ENCODE data around the gene SP110. TPM values are rescaled to one million over a fixed set of nuclear protein-coding genes. Genes with fewer than 3 reads are reported as not detected.

Gene SP110
- total and polyA plus RNA-seq, 4 experiments from 2014 or later, result 49.8 to 123 (median 103) TPM

GRCh38 chr2:230205034-230205433 lies 14.8 kb downstream of the SP110 start:
- no peaks in the 10 kb centered on the region for H3K27me3 Mint-ChIP-seq
- H3K27ac ChIP-seq (ENCODE audit: low read depth, low read length), result no peak overlapping the region
- no peaks in the 10 kb centered on the region for H3K9me3 Mint-ChIP-seq
- H3K4me1 Mint-ChIP-seq, result peaks cover 17 to 22% (median 21%) of the 10 kb centered on the region in 4 donors
- no peaks in the 10 kb centered on the region for H3K9me3 ChIP-seq (ENCODE audit: control insufficient read depth in 1 of 2, low read length in 2 of 2)
- POLR2A ChIA-PET (ENCODE audit: partially characterized antibody), result no interaction called here
- peaks cover 81% of the 10 kb centered on the region for H3K36me3 ChIP-seq (ENCODE audit: insufficient read depth, low read length)
- CTCF ChIA-PET (ENCODE audit: partially characterized antibody), result interaction anchor here (0.9 to 2.0 kb wide), 2 partner anchors 138 to 406 kb away, joined by 3 to 4 read pairs; no protein-coding TSS in a partner anchor
- no peaks in the 10 kb centered on the region for H3K27me3 ChIP-seq (ENCODE audit: insufficient read depth, low read length)
- peak overlapping the region; percentile 3 to 86 (median 69) for H3K27ac Mint-ChIP-seq
- intact Hi-C loops (cut with micrococcal nuclease), result no loop called here
- peak overlapping the region in 1 of 8 donors; percentile 63 for H3K4me3 Mint-ChIP-seq
- H3K4me1 ChIP-seq (ENCODE audit: insufficient read depth, low read length), result peaks cover 19% of the 10 kb centered on the region
- no peak for DNase-seq
- no peak overlapping the region for H3K4me3 ChIP-seq (ENCODE audit: low read length in 2 of 2)
- H3K36me3 Mint-ChIP-seq, result peaks cover 56 to 61% of the 10 kb centered on the region in 2 donors

- DNase-seq, result peak in 4 of 5 donors; percentile 32 to 50 (median 35)
- intact Hi-C loops (cut with micrococcal nuclease), result loop anchor here (1.0 kb wide), 1 partner anchor 408 kb away; no protein-coding TSS in a partner anchor
- H3K27ac Mint-ChIP-seq, result peak overlapping the region; percentile 48 to 95 (median 67)
- peak overlapping the region in 6 of 8 donors; percentile 1 to 63 (median 25) for H3K4me3 Mint-ChIP-seq
- Histone ChIP-seq H3K27me3 (ENCODE audit: insufficient read depth, low read length) (no peaks in the 10 kb centered on the region), H3K4me1 (ENCODE audit: insufficient read depth, low read length) (peaks cover 7% of the 10 kb centered on the region), H3K36me3 (ENCODE audit: insufficient read depth, low read length) (peaks cover 79% of the 10 kb centered on the region), H3K27ac (ENCODE audit: low read depth, low read length) (no peak overlapping the region), H3K4me3 (ENCODE audit: low read length in 2 of 2) (no peak overlapping the region), H3K9me3 (ENCODE audit: control insufficient read depth in 1 of 2, low read length in 2 of 2) (no peaks in the 10 kb centered on the region)
- ChIA-PET POLR2A (ENCODE audit: partially characterized antibody) (interaction anchor here (1.1 to 1.9 kb wide), 3 partner anchors 17 to 406 kb away, joined by 3 to 4 read pairs (median 4); partner anchors contain the start of genes SP110 and SP140), CTCF (ENCODE audit: partially characterized antibody) (interaction anchor here (0.9 to 2.6 kb wide), 22 partner anchors 9 to 596 kb away, joined by 3 to 11 read pairs (median 4); partner anchors contain the start of genes SP140 and SP140L)
- H3K27me3 Mint-ChIP-seq, result no peaks in the 10 kb centered on the region
- peaks cover 17 to 22% (median 21%) of the 10 kb centered on the region in 4 donors for H3K4me1 Mint-ChIP-seq
- peaks cover 71 to 78% of the 10 kb centered on the region in 2 donors for H3K36me3 Mint-ChIP-seq
- H3K9me3 Mint-ChIP-seq, result no peaks in the 10 kb centered on the region
Observed at GRCh38 chr2:230203110-230203676, 16.6 kb downstream of the SP110 start.

GRCh38 chr2:230202430-230203109 lies 17.2 kb downstream of the SP110 start:
- peak in 4 of 5 donors; percentile 30 to 38 (median 33) for DNase-seq

GRCh38 chr2:230184727-230185578 lies 34.8 kb downstream of the SP110 start:
- no peak overlapping the region for H3K27ac ChIP-seq (ENCODE audit: low read depth, low read length)
- Mint-ChIP-seq H3K36me3 (peaks cover 81 to 83% of the 10 kb centered on the region in 2 donors), H3K4me3 (no peak overlapping the region), H3K27ac (peak overlapping the region in 4 of 7 donors; percentile 9 to 71 (median 54)), H3K27me3 (no peaks in the 10 kb centered on the region), H3K4me1 (peaks cover 0 to 4% (median 3%) of the 10 kb centered on the region in 4 donors), H3K9me3 (no peaks in the 10 kb centered on the region)
- ChIA-PET POLR2A (ENCODE audit: partially characterized antibody) (no interaction called here), CTCF (ENCODE audit: partially characterized antibody) (no interaction called here)
- peaks cover 36% of the 10 kb centered on the region for H3K36me3 ChIP-seq (ENCODE audit: insufficient read depth, low read length)
- no peak for DNase-seq
- H3K4me1 ChIP-seq (ENCODE audit: insufficient read depth, low read length), result no peaks in the 10 kb centered on the region
- H3K9me3 ChIP-seq (ENCODE audit: control insufficient read depth in 1 of 2, low read length in 2 of 2), result no peaks in the 10 kb centered on the region
- no peaks in the 10 kb centered on the region for H3K27me3 ChIP-seq (ENCODE audit: insufficient read depth, low read length)
- intact Hi-C loops (cut with micrococcal nuclease), result no loop called here
- H3K4me3 ChIP-seq (ENCODE audit: low read length in 2 of 2), result no peak overlapping the region

More at GRCh38 chr2:230202430-230203109, 17.2 kb downstream of the SP110 start:
- intact Hi-C loops (cut with micrococcal nuclease), result loop anchor here (1.0 kb wide), 1 partner anchor 409 kb away; no protein-coding TSS in a partner anchor
- Histone ChIP-seq H3K4me1 (ENCODE audit: insufficient read depth, low read length) (peaks cover 7% of the 10 kb centered on the region), H3K27me3 (ENCODE audit: insufficient read depth, low read length) (no peaks in the 10 kb centered on the region), H3K4me3 (ENCODE audit: low read length in 2 of 2) (no peak overlapping the region), H3K36me3 (ENCODE audit: insufficient read depth, low read length) (peaks cover 77% of the 10 kb centered on the region), H3K27ac (ENCODE audit: low read depth, low read length) (no peak overlapping the region), H3K9me3 (ENCODE audit: control insufficient read depth in 1 of 2, low read length in 2 of 2) (no peaks in the 10 kb centered on the region)
- POLR2A ChIA-PET (ENCODE audit: partially characterized antibody), result interaction anchor here (1.4 to 1.9 kb wide), 2 partner anchors 23 to 407 kb away, joined by 3 to 4 read pairs; partner anchors contain the start of gene SP140
- peak overlapping the region; percentile 51 to 95 (median 79) for H3K27ac Mint-ChIP-seq
- H3K4me3 Mint-ChIP-seq, result peak overlapping the region in 2 of 8 donors; percentile 1 to 33
- CTCF ChIA-PET (ENCODE audit: partially characterized antibody), result interaction anchor here (0.6 to 2.6 kb wide), 25 partner anchors 10 to 596 kb away, joined by 3 to 11 read pairs (median 4); partner anchors contain the start of genes SP110, SP140 and SP140L
- peaks cover 76 to 83% of the 10 kb centered on the region in 2 donors for H3K36me3 Mint-ChIP-seq
- peaks cover 17 to 22% (median 21%) of the 10 kb centered on the region in 4 donors for H3K4me1 Mint-ChIP-seq
- H3K27me3 Mint-ChIP-seq, result no peaks in the 10 kb centered on the region
- no peaks in the 10 kb centered on the region for H3K9me3 Mint-ChIP-seq

GRCh38 chr2:230181195-230181594 lies 38.6 kb downstream of the SP110 start:
- H3K36me3 ChIP-seq (ENCODE audit: insufficient read depth, low read length), result peaks cover 71% of the 10 kb centered on the region
- H3K4me3 Mint-ChIP-seq, result no peak overlapping the region
- H3K4me1 ChIP-seq (ENCODE audit: insufficient read depth, low read length), result no peaks in the 10 kb centered on the region
- H3K27ac ChIP-seq (ENCODE audit: low read depth, low read length), result no peak overlapping the region
- DNase-seq, result no peak
- intact Hi-C loops (cut with micrococcal nuclease), result no loop called here
- H3K27me3 ChIP-seq (ENCODE audit: insufficient read depth, low read length), result no peaks in the 10 kb centered on the region
- no peaks in the 10 kb centered on the region for H3K27me3 Mint-ChIP-seq
- H3K9me3 Mint-ChIP-seq, result no peaks in the 10 kb centered on the region
- no peak overlapping the region for H3K4me3 ChIP-seq (ENCODE audit: low read length in 2 of 2)
- peak overlapping the region in 4 of 7 donors; percentile 29 to 76 (median 40) for H3K27ac Mint-ChIP-seq
- no peaks in the 10 kb centered on the region for H3K9me3 ChIP-seq (ENCODE audit: control insufficient read depth in 1 of 2, low read length in 2 of 2)
- peaks cover 0 to 6% (median under 1%) of the 10 kb centered on the region in 4 donors for H3K4me1 Mint-ChIP-seq
- ChIA-PET POLR2A (ENCODE audit: partially characterized antibody) (no interaction called here), CTCF (ENCODE audit: partially characterized antibody) (no interaction called here)
- peaks cover 83 to 95% of the 10 kb centered on the region in 2 donors for H3K36me3 Mint-ChIP-seq

- Mint-ChIP-seq H3K36me3 (peaks cover 78 to 96% of the 10 kb centered on the region in 2 donors), H3K4me1 (peaks cover 0 to 6% (median under 1%) of the 10 kb centered on the region in 4 donors), H3K9me3 (no peaks in the 10 kb centered on the region), H3K4me3 (no peak overlapping the region), H3K27me3 (no peaks in the 10 kb centered on the region), H3K27ac (peak overlapping the region in 3 of 7 donors; percentile 16 to 57 (median 31))
- no peaks in the 10 kb centered on the region for H3K4me1 ChIP-seq (ENCODE audit: insufficient read depth, low read length)
- no peak overlapping the region for H3K27ac ChIP-seq (ENCODE audit: low read depth, low read length)
- no peak overlapping the region for H3K4me3 ChIP-seq (ENCODE audit: low read length in 2 of 2)
- intact Hi-C loops (cut with micrococcal nuclease), result no loop called here
- H3K36me3 ChIP-seq (ENCODE audit: insufficient read depth, low read length), result peaks cover 84% of the 10 kb centered on the region
- POLR2A ChIA-PET (ENCODE audit: partially characterized antibody), result no interaction called here
- H3K9me3 ChIP-seq (ENCODE audit: control insufficient read depth in 1 of 2, low read length in 2 of 2), result no peaks in the 10 kb centered on the region
- no peaks in the 10 kb centered on the region for H3K27me3 ChIP-seq (ENCODE audit: insufficient read depth, low read length)
- DNase-seq, result no peak
- CTCF ChIA-PET (ENCODE audit: partially characterized antibody), result no interaction called here
Observed at GRCh38 chr2:230179907-230180306, 39.9 kb downstream of the SP110 start.

All from CD4-positive, alpha-beta memory T cell (primary cell).